Measurements from ENCODE around the gene PRKCQ.

PRKCQ gene

GRCh38 chr10:6579904-6580278 is at the start of gene PRKCQ:
Gene PRKCQ, minus strand, starts transcription at chr10:6580276. Its CDS starts 65,141 bp downstream, at chr10:6515135.
- no peak for TF ChIP-seq CTCF (IDR thresholded peaks at IDR 0.05; ENCODE audit: insufficient read depth, low read length, missing control alignments)
- H3K4me3 ChIP-seq (ENCODE audit: low read depth, low read length): peak within 1 kb of the TSS; percentile 63
- ChIA-PET POLR2A (no interaction called here), CTCF (interaction anchor here (1.0 to 2.9 kb wide), 6 partner anchors 10 to 85 kb away, joined by 3 to 11 read pairs (median 6); no protein-coding TSS in a partner anchor)
- no peak for DNase-seq (ENCODE audit: low read depth, low spot score)

GRCh38 chr10:6625428-6625827 is 45.4 kb upstream of the PRKCQ start:
- no peak for DNase-seq (ENCODE audit: low read depth, low spot score)
- no peak for TF ChIP-seq CTCF (IDR thresholded peaks at IDR 0.05; ENCODE audit: insufficient read depth, low read length, missing control alignments)
- CTCF ChIA-PET: no interaction called here
- H3K4me3 ChIP-seq (ENCODE audit: low read depth, low read length): no peak overlapping the region
- POLR2A ChIA-PET: no interaction called here

- ChIA-PET CTCF (no interaction called here), POLR2A (no interaction called here)
- TF ChIP-seq CTCF (IDR thresholded peaks at IDR 0.05; ENCODE audit: insufficient read depth, low read length, missing control alignments): no peak
- H3K4me3 ChIP-seq (ENCODE audit: low read depth, low read length): no peak overlapping the region
- no peak for DNase-seq (ENCODE audit: low read depth, low spot score)
These were observed 44.3 kb upstream of the PRKCQ start for GRCh38 chr10:6624392-6624791.

GRCh38 chr10:6622921-6623320 is 42.8 kb upstream of the PRKCQ start:
- POLR2A ChIA-PET: no interaction called here
- CTCF ChIA-PET: no interaction called here
- TF ChIP-seq CTCF (IDR thresholded peaks at IDR 0.05; ENCODE audit: insufficient read depth, low read length, missing control alignments): no peak
- no peak overlapping the region for H3K4me3 ChIP-seq (ENCODE audit: low read depth, low read length)
- DNase-seq (ENCODE audit: low read depth, low spot score): no peak

GRCh38 chr10:6621536-6621935 is 41.5 kb upstream of the PRKCQ start:
- no peak for TF ChIP-seq CTCF (IDR thresholded peaks at IDR 0.05; ENCODE audit: insufficient read depth, low read length, missing control alignments)
- no peak for DNase-seq (ENCODE audit: low read depth, low spot score)
- ChIA-PET POLR2A (no interaction called here), CTCF (no interaction called here)
- no peak overlapping the region for H3K4me3 ChIP-seq (ENCODE audit: low read depth, low read length)

- no peak overlapping the region for H3K4me3 ChIP-seq (ENCODE audit: low read depth, low read length)
- ChIA-PET CTCF (no interaction called here), POLR2A (no interaction called here)
- TF ChIP-seq CTCF (IDR thresholded peaks at IDR 0.05; ENCODE audit: insufficient read depth, low read length, missing control alignments): no peak
- DNase-seq (ENCODE audit: low read depth, low spot score): no peak
These were observed 39.6 kb upstream of the PRKCQ start for GRCh38 chr10:6619660-6620059.
